ENCODE data around the gene MUCL3.

The MUCL3 gene, protein sequence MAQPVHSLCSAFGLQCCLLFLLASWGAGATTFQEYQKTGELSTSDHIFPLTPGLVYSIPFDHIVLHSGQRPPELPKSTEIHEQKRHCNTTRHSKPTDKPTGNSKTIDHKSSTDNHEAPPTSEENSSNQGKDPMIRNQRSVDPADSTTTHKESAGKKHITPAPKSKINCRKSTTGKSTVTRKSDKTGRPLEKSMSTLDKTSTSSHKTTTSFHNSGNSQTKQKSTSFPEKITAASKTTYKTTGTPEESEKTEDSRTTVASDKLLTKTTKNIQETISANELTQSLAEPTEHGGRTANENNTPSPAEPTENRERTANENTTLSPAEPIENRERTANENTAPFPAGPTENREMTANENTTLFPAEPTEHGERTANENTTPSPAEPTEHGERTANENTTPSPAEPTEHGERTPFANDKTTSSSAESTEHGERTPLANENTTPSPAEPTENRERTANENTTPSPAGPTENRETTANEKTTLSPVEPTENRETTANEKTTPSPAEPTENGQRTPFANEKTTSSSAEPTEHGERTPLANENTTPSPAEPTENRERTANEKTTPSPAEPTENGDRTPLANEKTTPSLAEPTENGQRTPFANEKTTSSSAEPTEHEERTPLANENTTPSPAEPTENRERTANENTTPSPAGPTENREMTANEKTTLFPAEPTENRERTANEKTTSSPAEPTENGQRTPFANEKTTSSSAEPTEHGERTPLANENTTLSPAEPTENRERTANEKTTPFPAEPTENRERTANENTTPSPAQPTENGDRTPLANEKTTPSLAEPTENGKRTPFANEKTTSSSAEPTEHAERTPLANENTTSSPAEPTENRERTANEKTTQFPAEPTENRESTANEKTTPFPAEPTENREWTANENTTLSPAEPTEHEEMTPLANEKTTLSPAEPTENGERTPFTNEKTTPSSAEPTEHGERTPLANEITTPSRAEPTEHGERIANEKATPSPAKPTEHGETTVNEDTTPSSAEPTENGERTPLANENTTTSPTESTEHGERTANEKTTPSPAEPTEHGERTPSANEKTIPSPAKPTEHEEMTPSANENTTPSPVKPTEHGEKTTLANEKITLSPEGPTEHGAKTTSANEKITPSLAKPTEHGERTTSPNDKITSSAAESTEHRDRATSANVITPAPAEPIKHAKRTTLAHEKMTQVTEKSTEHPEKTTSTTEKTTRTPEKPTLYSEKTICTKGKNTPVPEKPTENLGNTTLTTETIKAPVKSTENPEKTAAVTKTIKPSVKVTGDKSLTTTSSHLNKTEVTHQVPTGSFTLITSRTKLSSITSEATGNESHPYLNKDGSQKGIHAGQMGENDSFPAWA (N-terminal part only)

GRCh38 chr6:30940361-30940986, at the start of gene MUCL3:
Gene MUCL3, plus strand, starts transcription at chr6:30940973. Its CDS starts 27 bp downstream, at chr6:30941000.
- DNase-seq (ENCODE audit: low read depth) = no peak
- H3K4me3 ChIP-seq (ENCODE audit: low read length) = no peak within 1 kb of the TSS
- no peak for TF ChIP-seq CTCF (IDR thresholded peaks at IDR 0.05; ENCODE audit: insufficient read depth, low read depth, low read length, missing control alignments)

DNA sequence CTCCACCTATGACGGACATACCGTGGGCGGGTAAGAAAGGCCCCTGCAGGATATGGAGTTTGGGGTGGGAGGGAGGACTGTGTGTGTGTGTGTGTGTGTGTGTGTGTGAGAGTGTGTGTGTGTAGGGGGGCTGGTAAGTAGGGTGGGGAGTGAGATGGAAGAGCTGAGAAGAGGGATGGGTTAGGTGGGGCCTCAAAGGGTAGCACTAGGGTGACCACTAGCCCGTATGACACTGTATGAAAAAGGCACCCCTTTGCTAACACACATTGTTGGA, 49.4 kb upstream of the MUCL3 start:
- no peak for TF ChIP-seq CTCF (IDR thresholded peaks at IDR 0.05; ENCODE audit: insufficient read depth, low read depth, low read length, missing control alignments)
- H3K4me3 ChIP-seq (ENCODE audit: low read length) = no peak overlapping the region
- DNase-seq (ENCODE audit: low read depth) = no peak

GRCh38 chr6:30891816-30892538, 48.8 kb upstream of the MUCL3 start:
- no peak for TF ChIP-seq CTCF (IDR thresholded peaks at IDR 0.05; ENCODE audit: insufficient read depth, low read depth, low read length, missing control alignments)
- DNase-seq (ENCODE audit: low read depth) = no peak
- no peak overlapping the region for H3K4me3 ChIP-seq (ENCODE audit: low read length)

DNA sequence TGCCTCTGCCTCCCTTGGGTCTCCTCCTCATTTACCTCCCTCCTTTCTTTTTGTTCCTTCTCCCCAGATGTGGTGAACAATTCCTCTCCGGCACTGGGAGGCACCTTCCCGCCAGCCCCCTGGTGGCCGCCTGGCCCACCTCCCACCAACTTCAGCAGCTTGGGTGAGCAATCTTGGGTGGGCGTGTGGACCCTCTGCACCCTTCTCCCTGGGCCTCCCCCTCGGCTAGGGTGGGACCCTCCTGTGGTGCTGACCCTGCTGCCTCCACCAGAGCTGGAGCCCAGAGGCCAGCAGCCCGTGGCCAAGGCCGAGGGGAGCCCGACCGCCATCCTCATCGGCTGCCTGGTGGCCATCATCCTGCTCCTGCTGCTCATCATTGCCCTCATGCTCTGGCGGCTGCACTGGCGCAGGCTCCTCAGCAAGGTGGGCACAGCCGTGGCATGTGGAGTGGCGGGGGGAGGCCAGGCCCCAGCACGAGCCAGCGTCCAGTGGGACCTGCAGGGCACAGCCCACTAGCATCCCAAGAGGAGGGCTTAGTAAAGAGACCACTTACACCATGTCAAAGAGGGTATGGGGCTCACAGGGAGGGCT, 47.7 kb upstream of the MUCL3 start:
- no peak for TF ChIP-seq CTCF (IDR thresholded peaks at IDR 0.05; ENCODE audit: insufficient read depth, low read depth, low read length, missing control alignments)
- no peak for DNase-seq (ENCODE audit: low read depth)
- H3K4me3 ChIP-seq (ENCODE audit: low read length) = no peak overlapping the region

- H3K4me3 ChIP-seq (ENCODE audit: low read length) = no peak overlapping the region
- TF ChIP-seq CTCF (IDR thresholded peaks at IDR 0.05; ENCODE audit: insufficient read depth, low read depth, low read length, missing control alignments) = no peak
- no peak for DNase-seq (ENCODE audit: low read depth)
Observed at GRCh38 chr6:30893666-30894065, 47.1 kb upstream of the MUCL3 start.

Measured in epithelial cell of esophagus (primary cell).